Skeletal muscle satellite cell (primary cell): ENCODE measurements around the gene SLFN14. TPM values are rescaled to one million over a fixed set of nuclear protein-coding genes. Genes with fewer than 3 reads are reported as not detected.

Experiments
- H3K27me3 ChIP-seq: 2 replicates; pipeline ENCODE4 v1.7.0; 2013; ENCODE audit warnings: low read length; ENCODE audit not compliant: control insufficient read depth, insufficient read depth
- H3K36me3 ChIP-seq: 2 replicates; pipeline ENCODE4 v1.7.0; 2013; ENCODE audit warnings: mild to moderate bottlenecking, control low read depth, low read length; ENCODE audit not compliant: insufficient read depth
- H3K4me1 ChIP-seq: 2 replicates; pipeline ENCODE4 v1.7.0; 2013; ENCODE audit warnings: low read length; ENCODE audit not compliant: control insufficient read depth, insufficient read depth
- H3K4me2 ChIP-seq: 2 replicates; pipeline ENCODE4 v1.7.0; 2013; ENCODE audit warnings: mild to moderate bottlenecking, low read length
- H3K4me3 ChIP-seq: 2 replicates; pipeline ENCODE4 v1.7.0; 2013; ENCODE audit warnings: low read length
- H3K9ac ChIP-seq: 2 replicates; pipeline ENCODE4 v1.7.0; 2013; ENCODE audit warnings: mild to moderate bottlenecking, low read depth, low read length, moderate library complexity
- H3K9me3 ChIP-seq: replicated peaks from 2 replicates; pipeline ENCODE4 v1.7.0; 2013; ENCODE audit warnings: mild to moderate bottlenecking, control low read depth, low read length
- total RNA-seq: library from RNA; depleted of rRNA; stranded (reverse); fragments of >200 nt; gene quantifications from 2 replicates; pipeline ENCODE4 v1.2.3, GENCODE V29; 2012; rRNA removed

The SLFN14 gene
- total RNA-seq = not detected in 2 replicates

GRCh38 chr17:35560703-35561102, at the start of gene SLFN14:
SLFN14 (minus strand) TSS chr17:35560819; CDS start chr17:35558062, 2,757 bp downstream.
- Histone ChIP-seq H3K4me3 (no peak within 1 kb of the TSS), H3K36me3 (no peaks in the 10 kb centered on the region), H3K27me3 (peaks cover 43% of the 10 kb centered on the region), H3K9ac (no peak within 1 kb of the TSS), H3K4me1 (no peaks in the 10 kb centered on the region), H3K4me2 (no peak within 1 kb of the TSS), H3K9me3 (no peaks in the 10 kb centered on the region)

- Histone ChIP-seq H3K4me2 (no peak overlapping the region), H3K36me3 (peaks cover 56% of the 10 kb centered on the region), H3K9ac (no peak overlapping the region), H3K4me3 (no peak overlapping the region), H3K4me1 (no peaks in the 10 kb centered on the region), H3K27me3 (no peaks in the 10 kb centered on the region), H3K9me3 (no peaks in the 10 kb centered on the region)
These were observed 49.2 kb upstream of the SLFN14 start for GRCh38 chr17:35609831-35610230.

GRCh38 chr17:35607239-35607847, 46.7 kb upstream of the SLFN14 start:
- Histone ChIP-seq H3K9ac (no peak overlapping the region), H3K9me3 (no peaks in the 10 kb centered on the region), H3K4me1 (no peaks in the 10 kb centered on the region), H3K4me3 (no peak overlapping the region), H3K36me3 (peaks cover 62% of the 10 kb centered on the region), H3K4me2 (no peak overlapping the region), H3K27me3 (no peaks in the 10 kb centered on the region)

GRCh38 chr17:35605678-35606077, 45.1 kb upstream of the SLFN14 start:
- Histone ChIP-seq H3K4me3 (no peak overlapping the region), H3K4me1 (no peaks in the 10 kb centered on the region), H3K9ac (no peak overlapping the region), H3K36me3 (peaks cover 65% of the 10 kb centered on the region), H3K27me3 (no peaks in the 10 kb centered on the region), H3K9me3 (no peaks in the 10 kb centered on the region), H3K4me2 (no peak overlapping the region)

- H3K9me3 ChIP-seq = no peaks in the 10 kb centered on the region
- H3K36me3 ChIP-seq = peaks cover 64% of the 10 kb centered on the region
- no peak overlapping the region for H3K4me2 ChIP-seq
- no peak overlapping the region for H3K4me3 ChIP-seq
- H3K9ac ChIP-seq = no peak overlapping the region
- no peaks in the 10 kb centered on the region for H3K27me3 ChIP-seq
- no peaks in the 10 kb centered on the region for H3K4me1 ChIP-seq
These were observed 43.1 kb upstream of the SLFN14 start for GRCh38 chr17:35603674-35604073.

- Histone ChIP-seq H3K9me3 (no peaks in the 10 kb centered on the region), H3K36me3 (peaks cover 69% of the 10 kb centered on the region), H3K4me3 (no peak overlapping the region), H3K4me1 (no peaks in the 10 kb centered on the region), H3K4me2 (no peak overlapping the region), H3K9ac (no peak overlapping the region), H3K27me3 (no peaks in the 10 kb centered on the region)
These were observed 37.0 kb upstream of the SLFN14 start for GRCh38 chr17:35597604-35598003.

- H3K36me3 ChIP-seq = peaks cover 60% of the 10 kb centered on the region
These were observed 36.1 kb upstream of the SLFN14 start for GRCh38 chr17:35596530-35597233.

GRCh38 chr17:35596072-35596471, 35.5 kb upstream of the SLFN14 start:
- Histone ChIP-seq H3K4me3 (no peak overlapping the region), H3K27me3 (no peaks in the 10 kb centered on the region), H3K4me2 (no peak overlapping the region), H3K9ac (no peak overlapping the region), H3K4me1 (no peaks in the 10 kb centered on the region), H3K36me3 (peaks cover 57% of the 10 kb centered on the region), H3K9me3 (no peaks in the 10 kb centered on the region)

More at GRCh38 chr17:35596530-35597233, 36.1 kb upstream of the SLFN14 start:
- no peak overlapping the region for H3K4me2 ChIP-seq
- no peaks in the 10 kb centered on the region for H3K27me3 ChIP-seq
- H3K9me3 ChIP-seq = no peaks in the 10 kb centered on the region
- no peak overlapping the region for H3K4me3 ChIP-seq
- H3K9ac ChIP-seq = no peak overlapping the region
- H3K4me1 ChIP-seq = no peaks in the 10 kb centered on the region

- H3K9ac ChIP-seq = peak overlapping the region; percentile 97
- H3K36me3 ChIP-seq = no peaks in the 10 kb centered on the region
- no peaks in the 10 kb centered on the region for H3K9me3 ChIP-seq
- peak overlapping the region; percentile 99 for H3K4me3 ChIP-seq
- peak overlapping the region; percentile 84 for H3K4me2 ChIP-seq
- peaks cover 19% of the 10 kb centered on the region for H3K4me1 ChIP-seq
- no peaks in the 10 kb centered on the region for H3K27me3 ChIP-seq
These were observed 27.7 kb upstream of the SLFN14 start for GRCh38 chr17:35588196-35588920.

GRCh38 chr17:35587074-35587961, 26.7 kb upstream of the SLFN14 start, which contains the start of gene AP2B1:
AP2B1 (plus strand) TSS chr17:35587322; CDS start chr17:35594031, 6,709 bp downstream.
- Histone ChIP-seq H3K9me3 (no peaks in the 10 kb centered on the region), H3K9ac (peak within 1 kb of the TSS; percentile 97), H3K4me1 (peaks cover 19% of the 10 kb centered on the region), H3K4me2 (peak within 1 kb of the TSS; percentile 84), H3K36me3 (no peaks in the 10 kb centered on the region), H3K27me3 (no peaks in the 10 kb centered on the region), H3K4me3 (peak within 1 kb of the TSS; percentile 99)
